CD4-positive, alpha-beta T cell (primary cell): ENCODE measurements around the gene ABCC8. TPM values are rescaled to one million over a fixed set of nuclear protein-coding genes. Genes with fewer than 3 reads are reported as not detected.

Experiments
- ATAC-seq: fragments of 200-7000 bp; cut with Tn5 transposase; one replicate; pipeline ENCODE4 v1.10.0; 2022; ENCODE audit warnings: mild to moderate bottlenecking; ENCODE audit not compliant: poor library complexity
- CTCF ChIA-PET: fragments of 350-600 bp; sonication (Branson Sonifier 250); formaldehyde crosslinking; loops from one replicate; lab custom pipeline; 2021; ENCODE audit warnings: antibody characterized with exemption, inconsistent platforms; lab: Charles Lee
- POLR2A ChIA-PET: fragments of 350-600 bp; sonication (Branson Sonifier 250); formaldehyde crosslinking; loops from one replicate; lab custom pipeline; 2021; ENCODE audit warnings: antibody characterized with exemption, inconsistent platforms; lab: Charles Lee
- DNase-seq, 14 experiments: peaks; one replicate each; pipeline ENCODE4 v3.0.0-alpha.2; 2013 to 2020; ENCODE audit warnings: mixed read lengths in 2 of 14
- H3K27ac ChIP-seq, 2 donors: one replicate each; pipeline versions ENCODE4 v1.5.1 to v1.7.0; 2013; ENCODE audit warnings: low read length in 2 of 2, low read depth in 1 of 2, mild to moderate bottlenecking in 1 of 2
- H3K27me3 ChIP-seq, 2 experiments: 1 replicate in 1 of 2; 2 replicates in 1 of 2; pipeline versions ENCODE4 v1.6.1 to v1.7.0; 2013; ENCODE audit warnings: low read length in 2 of 2, control low read depth in 1 of 2, mild to moderate bottlenecking in 1 of 2, moderate library complexity in 1 of 2; ENCODE audit not compliant: insufficient read depth in 2 of 2, control insufficient read depth in 1 of 2
- H3K36me3 ChIP-seq: one replicate; pipeline ENCODE4 v1.6.1; 2013; ENCODE audit warnings: low read length, control low read depth; ENCODE audit not compliant: insufficient read depth
- H3K4me1 ChIP-seq: one replicate; pipeline ENCODE4 v1.6.1; 2013; ENCODE audit warnings: low read length, control low read depth; ENCODE audit not compliant: insufficient read depth
- H3K4me3 ChIP-seq: one replicate; pipeline ENCODE4 v1.5.1; 2013; ENCODE audit warnings: mild to moderate bottlenecking, low read length, moderate library complexity
- H3K9me3 ChIP-seq, 2 experiments: 1 replicate in 1 of 2; 2 replicates in 1 of 2; pipeline versions ENCODE4 v1.6.1 to v1.7.0; 2013; ENCODE audit warnings: low read length in 2 of 2, mild to moderate bottlenecking in 2 of 2, control low read depth in 1 of 2, moderate library complexity in 1 of 2; ENCODE audit not compliant: control insufficient read depth in 1 of 2, insufficient read depth in 1 of 2
- H3K27ac Mint-ChIP-seq: one replicate; pipeline ENCODE4 v1.8.0; 2020; ENCODE audit warnings: mixed read lengths
- H3K27me3 Mint-ChIP-seq: one replicate; pipeline ENCODE4 v1.8.0; 2021; ENCODE audit warnings: mixed read lengths
- H3K36me3 Mint-ChIP-seq: one replicate; pipeline ENCODE4 v1.8.0; 2021; ENCODE audit warnings: low read depth, mixed read lengths
- H3K4me1 Mint-ChIP-seq: one replicate; pipeline ENCODE4 v1.8.0; 2021; ENCODE audit warnings: low read depth, mixed read lengths
- H3K4me3 Mint-ChIP-seq: one replicate; pipeline ENCODE4 v1.8.0; 2020; ENCODE audit warnings: mild to moderate bottlenecking, mixed read lengths
- H3K9me3 Mint-ChIP-seq: one replicate; pipeline ENCODE4 v1.8.0; 2020; ENCODE audit warnings: mixed read lengths
- intact Hi-C, 2 experiments: fragments of 100-400 bp; cut with DNase I in 1 of 2; cut with micrococcal nuclease in 1 of 2; formaldehyde crosslinking; loops; one replicate each; pipeline versions ENCODE4 v1.15.1 to v1.9.0; 2023 to 2025; cut with DNase I, micrococcal nuclease
- total RNA-seq, 174 experiments: library from RNA in 2 of 174; stranded (reverse) in 2 of 174; gene quantifications; one replicate each; pipeline ENCODE4 v1.2.3 and lab custom pipeline; 2021 to 2026
- TF ChIP-seq, protein P1 (sequence below): fragments of 200-600 bp; IDR thresholded peaks from one replicate; pipeline ENCODE4 v1.8.0; 2022; ENCODE audit warnings: antibody characterized with exemption, mild to moderate bottlenecking

Gene ABCC8
- total RNA-seq, 2 experiments from 2014 or later, result not detected

DNA sequence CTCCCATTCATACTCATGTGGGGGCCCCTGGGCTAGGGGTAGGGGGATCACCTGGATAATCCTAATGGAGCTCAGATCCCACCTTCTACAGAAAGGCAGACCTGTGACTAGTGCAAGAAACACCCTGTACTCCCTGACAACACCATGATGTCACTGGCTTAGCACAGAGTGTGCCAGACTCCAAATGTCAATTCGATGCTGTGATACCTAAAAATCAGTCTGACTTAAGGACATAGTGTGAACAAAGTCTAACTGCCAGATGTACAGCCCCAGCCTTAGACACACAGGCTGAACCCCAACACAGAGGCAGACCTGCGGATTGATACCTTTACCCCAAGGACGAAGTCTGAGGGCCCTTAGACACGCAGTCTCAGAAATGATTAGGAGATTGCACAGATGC lies 8.5 kb downstream of the ABCC8 start:
- no peaks in the 10 kb centered on the region for H3K9me3 ChIP-seq
- CTCF ChIA-PET, result no interaction called here
- intact Hi-C loops, result no loop called here
- peaks cover under 1 to 6% of the 10 kb centered on the region in 2 experiments for H3K27me3 ChIP-seq
- Mint-ChIP-seq H3K9me3 (no peaks in the 10 kb centered on the region), H3K27me3 (peaks cover 16% of the 10 kb centered on the region), H3K36me3 (no peaks in the 10 kb centered on the region), H3K27ac (no peak overlapping the region), H3K4me1 (no peaks in the 10 kb centered on the region), H3K4me3 (no peak overlapping the region)
- DNase-seq, result no peak
- no peak overlapping the region for H3K4me3 ChIP-seq
- no peaks in the 10 kb centered on the region for H3K4me1 ChIP-seq
- POLR2A ChIA-PET, result no interaction called here
- TF ChIP-seq, protein P1, sequence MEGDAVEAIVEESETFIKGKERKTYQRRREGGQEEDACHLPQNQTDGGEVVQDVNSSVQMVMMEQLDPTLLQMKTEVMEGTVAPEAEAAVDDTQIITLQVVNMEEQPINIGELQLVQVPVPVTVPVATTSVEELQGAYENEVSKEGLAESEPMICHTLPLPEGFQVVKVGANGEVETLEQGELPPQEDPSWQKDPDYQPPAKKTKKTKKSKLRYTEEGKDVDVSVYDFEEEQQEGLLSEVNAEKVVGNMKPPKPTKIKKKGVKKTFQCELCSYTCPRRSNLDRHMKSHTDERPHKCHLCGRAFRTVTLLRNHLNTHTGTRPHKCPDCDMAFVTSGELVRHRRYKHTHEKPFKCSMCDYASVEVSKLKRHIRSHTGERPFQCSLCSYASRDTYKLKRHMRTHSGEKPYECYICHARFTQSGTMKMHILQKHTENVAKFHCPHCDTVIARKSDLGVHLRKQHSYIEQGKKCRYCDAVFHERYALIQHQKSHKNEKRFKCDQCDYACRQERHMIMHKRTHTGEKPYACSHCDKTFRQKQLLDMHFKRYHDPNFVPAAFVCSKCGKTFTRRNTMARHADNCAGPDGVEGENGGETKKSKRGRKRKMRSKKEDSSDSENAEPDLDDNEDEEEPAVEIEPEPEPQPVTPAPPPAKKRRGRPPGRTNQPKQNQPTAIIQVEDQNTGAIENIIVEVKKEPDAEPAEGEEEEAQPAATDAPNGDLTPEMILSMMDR, result no peak
- no peaks in the 10 kb centered on the region for H3K36me3 ChIP-seq
- ATAC-seq, result no peak
- H3K27ac ChIP-seq, result no peak overlapping the region

DNA sequence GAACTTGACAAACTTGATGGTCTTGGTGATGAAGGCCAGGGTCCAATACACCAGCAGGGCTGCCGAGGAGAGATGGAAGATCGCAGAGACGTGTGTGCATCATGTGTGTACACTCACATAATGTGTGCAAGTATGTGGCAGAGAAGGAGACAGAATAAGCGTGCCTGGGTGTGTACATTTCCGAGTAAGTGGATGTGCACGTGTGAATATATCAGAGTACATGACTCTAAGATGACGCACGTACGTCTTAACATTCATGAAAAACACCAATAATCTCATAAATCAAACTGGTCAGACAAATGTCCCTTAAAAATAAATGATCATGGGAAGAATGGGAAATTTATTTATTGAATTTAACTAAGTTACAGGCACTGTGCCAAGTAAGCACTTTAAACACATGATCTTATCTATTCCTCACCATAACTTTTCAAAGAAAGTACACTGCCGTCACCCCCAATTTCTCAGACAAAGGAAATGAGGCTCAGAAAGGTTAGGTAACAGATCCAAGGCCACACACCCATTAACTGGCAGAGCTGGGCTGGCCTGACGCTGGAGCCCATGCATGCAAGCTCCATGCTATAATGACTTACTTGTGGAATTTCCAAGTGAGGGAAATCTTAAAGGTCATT lies 13.0 kb downstream of the ABCC8 start:
- ChIA-PET CTCF (no interaction called here), POLR2A (no interaction called here)
- DNase-seq (no peak), ATAC-seq (no peak)
- Histone ChIP-seq H3K4me3 (no peak overlapping the region), H3K9me3 (no peaks in the 10 kb centered on the region), H3K4me1 (no peaks in the 10 kb centered on the region), H3K27ac (no peak overlapping the region), H3K27me3 (no peaks in the 10 kb centered on the region), H3K36me3 (no peaks in the 10 kb centered on the region)
- Mint-ChIP-seq H3K9me3 (no peaks in the 10 kb centered on the region), H3K36me3 (no peaks in the 10 kb centered on the region), H3K4me1 (no peaks in the 10 kb centered on the region), H3K4me3 (no peak overlapping the region), H3K27ac (no peak overlapping the region), H3K27me3 (no peaks in the 10 kb centered on the region)
- TF ChIP-seq, protein P1, result no peak
- intact Hi-C loops, result no loop called here

DNA sequence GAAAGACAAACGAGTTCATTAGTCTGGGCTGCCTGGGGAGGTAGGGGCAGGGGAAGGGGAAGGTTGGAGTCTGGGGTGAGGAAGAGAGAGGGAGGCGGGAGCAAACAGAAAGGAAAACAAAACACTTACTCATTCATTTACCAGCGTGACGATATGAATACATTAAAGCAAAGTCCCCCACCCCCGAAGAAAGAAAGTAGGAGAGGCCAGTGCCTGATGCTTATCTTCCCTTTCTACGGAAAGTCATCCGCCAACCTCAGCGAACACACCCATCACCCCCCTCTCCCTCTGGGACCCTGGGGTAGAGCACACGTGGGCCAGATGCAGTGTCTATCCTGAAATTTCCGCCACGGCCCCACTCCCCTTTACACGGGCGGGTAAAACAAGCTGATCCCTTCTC lies 13.7 kb downstream of the ABCC8 start:
- no peak overlapping the region for H3K4me3 Mint-ChIP-seq
- CTCF ChIA-PET, result no interaction called here
- H3K4me3 ChIP-seq, result no peak overlapping the region
- H3K36me3 Mint-ChIP-seq, result no peaks in the 10 kb centered on the region
- H3K4me1 ChIP-seq, result no peaks in the 10 kb centered on the region
- H3K27ac Mint-ChIP-seq, result no peak overlapping the region
- H3K4me1 Mint-ChIP-seq, result no peaks in the 10 kb centered on the region
- no peaks in the 10 kb centered on the region for H3K27me3 Mint-ChIP-seq
- no peak for ATAC-seq
- no peak overlapping the region for H3K27ac ChIP-seq
- intact Hi-C loops, result no loop called here
- no peaks in the 10 kb centered on the region for H3K36me3 ChIP-seq
- H3K9me3 Mint-ChIP-seq, result no peaks in the 10 kb centered on the region
- H3K9me3 ChIP-seq, result no peaks in the 10 kb centered on the region
- TF ChIP-seq, protein P1, result no peak
- no peaks in the 10 kb centered on the region for H3K27me3 ChIP-seq
- POLR2A ChIA-PET, result no interaction called here
- DNase-seq, result no peak
